Liver (tissue), 9 donors: Measurements from ENCODE around the gene CD300LG. TPM values are rescaled to one million over a fixed set of nuclear protein-coding genes. Genes with fewer than 3 reads are reported as not detected.

Source experiments
- DNase-seq: peaks from one replicate; pipeline ENCODE4 v3.0.0-alpha.2; 2017; ENCODE audit warnings: low spot score
- H3K27ac ChIP-seq, 2 donors: one replicate each; pipeline ENCODE4 v1.7.0; 2013; ENCODE audit warnings: inconsistent platforms in 2 of 2, low read length in 2 of 2, control low read depth in 1 of 2, low read depth in 1 of 2, mild to moderate bottlenecking in 1 of 2
- H3K27me3 ChIP-seq, 4 donors: one replicate each; pipeline versions ENCODE4 v1.6.1 to v1.7.0; 2013; ENCODE audit warnings: low read length in 3 of 4, inconsistent platforms in 1 of 4, mild to moderate bottlenecking in 1 of 4, moderate library complexity in 1 of 4; ENCODE audit not compliant: control insufficient read depth in 4 of 4, insufficient read depth in 4 of 4
- H3K36me3 ChIP-seq, 4 donors: one replicate each; pipeline versions ENCODE4 v1.6.1 to v1.7.0; 2013; ENCODE audit warnings: low read length in 3 of 4, mild to moderate bottlenecking in 3 of 4, low read depth in 1 of 4, moderate library complexity in 1 of 4; ENCODE audit not compliant: control insufficient read depth in 4 of 4, insufficient read depth in 3 of 4
- H3K4me1 ChIP-seq, 4 donors: one replicate each; pipeline versions ENCODE4 v1.6.1 to v1.7.0; 2013; ENCODE audit warnings: low read length in 3 of 4, mild to moderate bottlenecking in 3 of 4, moderate library complexity in 1 of 4; ENCODE audit not compliant: control insufficient read depth in 4 of 4, insufficient read depth in 4 of 4
- H3K4me3 ChIP-seq, 3 donors: one replicate each; pipeline versions ENCODE4 v1.6.1 to v1.7.0; 2013; ENCODE audit warnings: low read length in 3 of 3, control low read depth in 1 of 3, low read depth in 1 of 3, mild to moderate bottlenecking in 1 of 3
- H3K9ac ChIP-seq, 2 donors: one replicate each; pipeline ENCODE4 v1.7.0; 2013; ENCODE audit warnings: low read length in 2 of 2, mild to moderate bottlenecking in 2 of 2, moderate library complexity in 2 of 2, control low read depth in 1 of 2, low read depth in 1 of 2
- H3K9me3 ChIP-seq, 4 donors: one replicate each; pipeline versions ENCODE4 v1.6.1 to v1.7.0; 2013; ENCODE audit warnings: low read length in 3 of 4; ENCODE audit not compliant: control insufficient read depth in 4 of 4
- ATF3 ChIP-seq: IDR thresholded peaks from 2 replicates; pipeline ENCODE4 v1.6.1; 2016; ENCODE audit warnings: antibody characterized with exemption
- CTCF ChIP-seq: fragments of 150-350 bp; IDR thresholded peaks from 2 replicates; pipeline ENCODE4 v1.5.1; 2017; ENCODE audit warnings: improper control_type of control experiment, low read depth, low read length; ENCODE audit not compliant: missing input control
- EGR1 ChIP-seq, 2 donors: IDR thresholded peaks; 2 replicates each; pipeline ENCODE4 v1.6.1; 2016 to 2018; ENCODE audit warnings: antibody characterized with exemption in 2 of 2, low read depth in 2 of 2
- FOXA1 ChIP-seq: IDR thresholded peaks from 2 replicates; pipeline ENCODE4 v1.6.1; 2016; ENCODE audit warnings: antibody characterized with exemption
- FOXA2 ChIP-seq: IDR thresholded peaks from 2 replicates; pipeline ENCODE4 v1.6.1; 2016; ENCODE audit warnings: antibody characterized with exemption
- GABPA ChIP-seq, 2 donors: IDR thresholded peaks in 1 of 2; conservative IDR thresholded peaks in 1 of 2; 2 replicates each; pipeline ENCODE4 v1.6.1; 2016; ENCODE audit warnings: antibody characterized with exemption in 2 of 2, mild to moderate bottlenecking in 1 of 2, moderate library complexity in 1 of 2
- HNF4A ChIP-seq, 2 donors: conservative IDR thresholded peaks; 2 replicates each; pipeline ENCODE4 v1.6.1; 2016; ENCODE audit warnings: antibody characterized with exemption in 2 of 2, mild to moderate bottlenecking in 2 of 2
- HNF4G ChIP-seq: IDR thresholded peaks from 2 replicates; pipeline ENCODE4 v1.6.1; 2016; ENCODE audit warnings: antibody characterized with exemption
- JUND ChIP-seq, 2 donors: IDR thresholded peaks; 2 replicates each; pipeline ENCODE4 v1.6.1; 2016; ENCODE audit warnings: antibody characterized with exemption in 2 of 2
- MAX ChIP-seq: IDR thresholded peaks from 2 replicates; pipeline ENCODE4 v1.6.1; 2016; ENCODE audit warnings: antibody characterized with exemption
- NR2F2 ChIP-seq: IDR thresholded peaks from 2 replicates; pipeline ENCODE4 v1.6.1; 2016; ENCODE audit warnings: antibody characterized with exemption
- RAD21 ChIP-seq, 2 donors: IDR thresholded peaks; 2 replicates each; pipeline ENCODE4 v1.6.1; 2016; ENCODE audit warnings: antibody characterized with exemption in 2 of 2, mild to moderate bottlenecking in 2 of 2
- REST ChIP-seq: IDR thresholded peaks from 2 replicates; pipeline ENCODE4 v1.6.1; 2016; ENCODE audit warnings: antibody characterized with exemption, mild to moderate bottlenecking
- RXRA ChIP-seq, 2 donors: IDR thresholded peaks; 2 replicates each; pipeline ENCODE4 v1.6.1; 2017 to 2018; ENCODE audit warnings: antibody characterized with exemption in 2 of 2, mild to moderate bottlenecking in 1 of 2
- SP1 ChIP-seq: IDR thresholded peaks from 2 replicates; pipeline ENCODE4 v1.6.1; 2018; ENCODE audit warnings: antibody characterized with exemption, mild to moderate bottlenecking
- TAF1 ChIP-seq: conservative IDR thresholded peaks from 2 replicates; pipeline ENCODE4 v1.6.1; 2016; ENCODE audit warnings: antibody characterized with exemption, mild to moderate bottlenecking
- YY1 ChIP-seq: IDR thresholded peaks from 2 replicates; pipeline ENCODE4 v1.6.1; 2016; ENCODE audit warnings: antibody characterized with exemption, mild to moderate bottlenecking
- ZBTB33 ChIP-seq: IDR thresholded peaks from 2 replicates; pipeline ENCODE4 v1.6.1; 2016; ENCODE audit warnings: antibody characterized with exemption
- WGBS: extraction: QIAGEN DNeasy Blood & Tissue Kit; methylation state at CpG from one replicate; pipeline ENCODE4 v1.1.7; 2013; 5-methylcytosine and 5-hydroxymethylcytosine counted together
- polyA plus RNA-seq, 2 donors: library from polyadenylated mRNA; stranded (reverse) in 1 of 2; unstranded in 1 of 2; fragments of 200-250 nt in 1 of 2; fragments of >200 nt in 1 of 2; fragmentation: Nextera tagmentation in 1 of 2; extraction: Ambion mirVana in 1 of 2; gene quantifications; one replicate each; pipeline versions ENCODE4 v1.2.1 to v1.2.3, GENCODE V29; 2013 to 2015
- total RNA-seq, 2 donors: library from RNA; depleted of rRNA; stranded (reverse); fragments of >200 nt; gene quantifications; one replicate each; pipeline ENCODE4 v1.2.3, GENCODE V29; 2014
- donor health status: healthy.
- donor health status: healthy.
- donor health status: healthy.
- donor health status: healthy.
- donor health status: healthy.

The CD300LG gene
- total and polyA plus RNA-seq, 4 donors: 0.14 to 0.58 (median 0.20) TPM

- H3K9me3 ChIP-seq: no peaks in the 10 kb centered on the region
- H3K4me3 ChIP-seq: no peak overlapping the region
- no peaks in the 10 kb centered on the region for H3K4me1 ChIP-seq
- 94% methylated on average over 4 of the region's 4 CpGs for WGBS
- no peak overlapping the region for H3K9ac ChIP-seq
- H3K36me3 ChIP-seq: no peaks in the 10 kb centered on the region
- TF ChIP-seq NR2F2: no peak
- no peak for TF ChIP-seq HNF4G
- no peak for TF ChIP-seq YY1
- no peak for TF ChIP-seq HNF4A (conservative IDR thresholded peaks at IDR 0.05)
- TF ChIP-seq JUND (IDR thresholded peaks at IDR 0.05): no peak
- TF ChIP-seq FOXA2: no peak
- TF ChIP-seq ZBTB33: no peak
- no peak for TF ChIP-seq SP1
- TF ChIP-seq FOXA1: no peak
- TF ChIP-seq RAD21 (IDR thresholded peaks at IDR 0.05): no peak
- TF ChIP-seq MAX: no peak
- TF ChIP-seq GABPA (IDR thresholded peaks at IDR 0.05 in 1 of 2, conservative IDR thresholded peaks at IDR 0.05 in 1 of 2): no peak
- H3K27me3 ChIP-seq: no peaks in the 10 kb centered on the region
- no peak for DNase-seq
- H3K27ac ChIP-seq: no peak overlapping the region
Measured at GRCh38 chr17:43808076-43808475, 38.9 kb upstream of the CD300LG start.

- no peak for DNase-seq
- Histone ChIP-seq H3K36me3 (no peaks in the 10 kb centered on the region), H3K4me1 (no peaks in the 10 kb centered on the region), H3K9me3 (no peaks in the 10 kb centered on the region), H3K27ac (no peak overlapping the region), H3K27me3 (no peaks in the 10 kb centered on the region), H3K9ac (no peak overlapping the region), H3K4me3 (no peak overlapping the region)
- TF ChIP-seq MAX (no peak), JUND (IDR thresholded peaks at IDR 0.05) (no peak), RXRA (IDR thresholded peaks at IDR 0.05) (no peak), EGR1 (IDR thresholded peaks at IDR 0.05; ENCODE audit: low read depth in 2 of 2) (no peak), TAF1 (no peak), NR2F2 (no peak), FOXA1 (no peak), ZBTB33 (no peak), FOXA2 (no peak), RAD21 (IDR thresholded peaks at IDR 0.05) (no peak), YY1 (no peak), HNF4G (no peak), ATF3 (no peak), REST (no peak), HNF4A (conservative IDR thresholded peaks at IDR 0.05) (no peak), GABPA (IDR thresholded peaks at IDR 0.05 in 1 of 2, conservative IDR thresholded peaks at IDR 0.05 in 1 of 2) (no peak), CTCF (no peak)
- WGBS: 95% methylated on average over 5 of the region's 5 CpGs
Measured at GRCh38 chr17:43809121-43809520, 37.9 kb upstream of the CD300LG start.
